Sigmoid colon (tissue), 7 donors: Measurements from ENCODE around the gene BET1L. TPM values are rescaled to one million over a fixed set of nuclear protein-coding genes. Genes with fewer than 3 reads are reported as not detected.
A peak's percentile ranks its signal among the peaks of the same experiment; 100 is the strongest.
"Not testable (repeated sequence)": the region's sequence is repeated elsewhere in the genome, so short reads cannot be mapped to it uniquely, and the experiment has no call there.

Experiments
- DNase-seq: peaks from one replicate; pipeline ENCODE4 v3.0.0-alpha.2; 2019
- H3K27ac ChIP-seq, 4 donors: fragments of 200-600 bp; sonication (generic); one replicate each; pipeline ENCODE4 v1.5.1; 2016 to 2019; ENCODE audit warnings: mild to moderate bottlenecking in 1 of 4
- H3K27me3 ChIP-seq, 3 donors: fragments of 200-600 bp; sonication (generic); one replicate each; pipeline ENCODE4 v1.5.1; 2019; ENCODE audit warnings: mild to moderate bottlenecking in 1 of 3
- H3K36me3 ChIP-seq, 4 donors: fragments of 200-600 bp; sonication (generic); one replicate each; pipeline ENCODE4 v1.5.1; 2016 to 2019
- H3K4me1 ChIP-seq, 4 donors: fragments of 200-600 bp; sonication (generic); one replicate each; pipeline ENCODE4 v1.5.1; 2017 to 2019
- H3K4me3 ChIP-seq, 4 donors: fragments of 200-600 bp; sonication (generic); one replicate each; pipeline ENCODE4 v1.5.1; 2017 to 2019; ENCODE audit warnings: mild to moderate bottlenecking in 2 of 4, moderate library complexity in 1 of 4
- H3K9me3 ChIP-seq, 4 donors: fragments of 200-600 bp in 3 of 4; sonication (generic) in 3 of 4; one replicate each; pipeline versions ENCODE4 v1.5.1 to v1.6.1; 2013 to 2019
- EP300 ChIP-seq, 4 donors: sonication (generic); formaldehyde crosslinking; IDR thresholded peaks; one replicate each; pipeline ENCODE4 v1.6.1; 2017; ENCODE audit warnings: antibody characterized with exemption in 4 of 4
- POLR2A ChIP-seq, 2 donors: fragments of 450-650 bp; IDR thresholded peaks; one replicate each; pipeline ENCODE4 v1.6.1; 2016; ENCODE audit warnings: antibody characterized with exemption in 2 of 2, mild to moderate bottlenecking in 2 of 2, moderate library complexity in 2 of 2
- POLR2AphosphoS5 ChIP-seq, 4 donors: sonication (generic); formaldehyde crosslinking; IDR thresholded peaks; one replicate each; pipeline ENCODE4 v1.6.1; 2017; ENCODE audit warnings: antibody characterized with exemption in 4 of 4
- WGBS, 2 donors: extraction: QIAGEN DNeasy Blood & Tissue Kit; methylation state at CpG; one replicate each; pipeline ENCODE4 v1.1.7; 2013; 5-methylcytosine and 5-hydroxymethylcytosine counted together
- intact Hi-C: fragments of 100-400 bp; cut with DNase I; formaldehyde crosslinking; loops from one replicate; pipeline ENCODE4 v1.15.1; 2023
- polyA plus RNA-seq, 3 donors: library from polyadenylated mRNA; stranded (reverse); fragments of 200-250 nt; gene quantifications; one replicate each; pipeline ENCODE4 v1.2.3, GENCODE V29; 2013
- total RNA-seq, 4 donors: library from RNA; depleted of rRNA; stranded (reverse); fragments of >200 nt; gene quantifications; one replicate each; pipeline ENCODE4 v1.1.0, GENCODE V29; 2016
- TF ChIP-seq, protein P1 (sequence below), 4 experiments: fragments of 450-650 bp in 3 of 4; fragments of 200-600 bp in 1 of 4; IDR thresholded peaks; one replicate each; pipeline ENCODE4 v1.5.1; 2016 to 2019; ENCODE audit warnings: antibody characterized with exemption in 4 of 4, mild to moderate bottlenecking in 3 of 4, moderate library complexity in 2 of 4
- donor health status: healthy with polysubstance abuse.
- donor health status: Bipolar disorder and iron deficiency.
- donor health status: healthy.

The BET1L gene
- total and polyA plus RNA-seq, 7 donors = 22.8 to 48.1 (median 29.6) TPM

DNA sequence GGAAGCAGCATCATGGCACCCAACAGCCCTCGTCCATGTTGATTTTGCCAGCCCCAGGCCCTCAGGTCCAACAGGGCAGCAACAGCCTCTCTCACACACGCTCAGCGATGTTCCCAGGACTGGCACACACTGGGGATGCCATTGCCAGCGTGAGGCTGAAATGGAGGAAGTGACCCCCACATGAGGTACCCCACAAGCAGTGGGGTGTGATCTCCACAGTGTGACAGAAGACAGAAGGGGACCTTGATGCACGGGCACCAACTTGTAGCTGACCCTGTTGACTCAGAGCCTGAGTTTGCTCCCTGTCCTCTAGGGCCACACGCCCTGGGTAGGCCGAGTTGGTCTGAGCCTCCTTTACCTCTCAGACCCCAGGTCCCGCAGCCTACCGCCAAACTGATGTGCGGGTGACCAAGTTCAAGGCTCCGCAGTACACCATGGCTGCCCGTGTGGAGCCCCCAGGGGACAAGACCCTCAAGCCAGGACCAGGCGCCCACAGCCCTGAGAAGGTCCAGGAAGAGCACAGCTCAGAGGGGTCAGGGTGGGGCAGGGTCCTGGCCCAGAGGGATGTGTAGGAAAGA lies 8.1 kb downstream of the BET1L start:
- WGBS, 2 donors = 88 to 89% methylated on average over 13 of the region's 13 CpGs
- H3K4me1 ChIP-seq = peaks cover 0 to 11% (median 4%) of the 10 kb centered on the region in 4 donors
- H3K27ac ChIP-seq = no peak overlapping the region
- H3K27me3 ChIP-seq = no peaks in the 10 kb centered on the region
- intact Hi-C loops = no loop called here
- no peak overlapping the region for H3K4me3 ChIP-seq
- DNase-seq = peak; percentile 56
- H3K36me3 ChIP-seq = peaks cover 10 to 35% (median 19%) of the 10 kb centered on the region in 4 donors
- H3K9me3 ChIP-seq = no peaks in the 10 kb centered on the region
- TF ChIP-seq, protein P1, sequence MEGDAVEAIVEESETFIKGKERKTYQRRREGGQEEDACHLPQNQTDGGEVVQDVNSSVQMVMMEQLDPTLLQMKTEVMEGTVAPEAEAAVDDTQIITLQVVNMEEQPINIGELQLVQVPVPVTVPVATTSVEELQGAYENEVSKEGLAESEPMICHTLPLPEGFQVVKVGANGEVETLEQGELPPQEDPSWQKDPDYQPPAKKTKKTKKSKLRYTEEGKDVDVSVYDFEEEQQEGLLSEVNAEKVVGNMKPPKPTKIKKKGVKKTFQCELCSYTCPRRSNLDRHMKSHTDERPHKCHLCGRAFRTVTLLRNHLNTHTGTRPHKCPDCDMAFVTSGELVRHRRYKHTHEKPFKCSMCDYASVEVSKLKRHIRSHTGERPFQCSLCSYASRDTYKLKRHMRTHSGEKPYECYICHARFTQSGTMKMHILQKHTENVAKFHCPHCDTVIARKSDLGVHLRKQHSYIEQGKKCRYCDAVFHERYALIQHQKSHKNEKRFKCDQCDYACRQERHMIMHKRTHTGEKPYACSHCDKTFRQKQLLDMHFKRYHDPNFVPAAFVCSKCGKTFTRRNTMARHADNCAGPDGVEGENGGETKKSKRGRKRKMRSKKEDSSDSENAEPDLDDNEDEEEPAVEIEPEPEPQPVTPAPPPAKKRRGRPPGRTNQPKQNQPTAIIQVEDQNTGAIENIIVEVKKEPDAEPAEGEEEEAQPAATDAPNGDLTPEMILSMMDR (IDR thresholded peaks at IDR 0.05) = no peak
- TF ChIP-seq POLR2AphosphoS5 (IDR thresholded peaks at IDR 0.05) (no peak), POLR2A (IDR thresholded peaks at IDR 0.05) (no peak)

DNA sequence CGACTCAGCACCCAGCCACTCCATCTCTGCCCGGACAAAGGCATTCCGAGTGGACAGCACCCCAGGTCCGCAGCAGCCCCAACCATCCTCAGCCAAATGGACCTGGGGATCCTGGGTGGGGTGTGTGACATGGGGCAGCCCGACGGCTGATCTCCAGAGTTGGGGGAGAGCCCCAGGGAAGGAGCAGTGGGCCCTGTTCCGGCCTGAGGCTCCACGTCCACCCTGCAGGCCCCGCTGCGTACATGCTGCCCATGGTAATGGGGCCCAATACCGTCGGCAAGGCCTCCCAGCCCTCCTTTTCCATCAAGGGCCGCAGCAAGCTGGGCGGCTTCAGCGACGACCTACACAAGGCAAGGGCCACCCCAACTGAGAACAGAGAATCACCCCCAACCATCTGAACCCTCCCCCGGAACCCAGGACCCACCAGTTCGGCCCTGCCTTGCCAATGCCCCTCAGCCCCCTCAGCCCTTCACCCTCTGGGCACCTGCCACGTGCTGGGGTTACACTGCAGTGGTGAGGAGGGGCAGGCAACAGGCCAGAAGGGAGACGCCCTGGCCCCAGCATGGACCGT lies 8.9 kb downstream of the BET1L start:
- no peaks in the 10 kb centered on the region for H3K27me3 ChIP-seq
- H3K4me1 ChIP-seq = peaks cover 0 to 6% (median 0%) of the 10 kb centered on the region in 4 donors
- WGBS, 2 donors = 90% methylated on average over 21 of the region's 21 CpGs
- no peak overlapping the region for H3K27ac ChIP-seq
- H3K4me3 ChIP-seq = no peak overlapping the region
- intact Hi-C loops = no loop called here
- DNase-seq = peak; percentile 63
- H3K36me3 ChIP-seq = peaks cover 8 to 27% (median 15%) of the 10 kb centered on the region in 4 donors
- no peak for TF ChIP-seq POLR2A (IDR thresholded peaks at IDR 0.05)
- TF ChIP-seq EP300 (IDR thresholded peaks at IDR 0.05) = no peak
- TF ChIP-seq, protein P1 (IDR thresholded peaks at IDR 0.05) = no peak
- no peak for TF ChIP-seq POLR2AphosphoS5 (IDR thresholded peaks at IDR 0.05)
- no peaks in the 10 kb centered on the region for H3K9me3 ChIP-seq

DNA sequence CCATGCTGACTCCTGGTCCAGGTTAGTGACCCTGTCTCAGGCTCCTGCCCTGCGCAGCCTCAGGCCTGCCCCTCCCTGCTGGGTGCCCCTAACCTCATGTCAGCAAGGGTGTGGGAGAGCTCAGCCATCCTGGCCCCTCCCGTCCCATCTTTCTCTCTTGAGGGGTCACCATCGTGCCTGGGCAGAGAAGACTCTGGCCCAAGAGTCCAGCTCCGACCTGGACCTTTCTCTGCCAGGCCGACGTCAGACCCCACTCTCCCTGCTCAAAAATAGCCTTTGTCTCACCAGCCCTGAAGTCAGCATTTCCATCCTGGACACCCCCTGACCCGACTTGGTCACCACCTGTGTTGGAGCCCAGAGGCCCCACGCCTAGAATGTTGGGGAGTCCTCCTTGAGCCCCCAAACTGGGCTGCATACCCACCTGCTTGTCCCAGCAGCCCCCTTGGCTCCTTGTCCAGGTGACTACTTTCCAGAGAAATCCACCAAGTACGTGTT lies 9.4 kb downstream of the BET1L start:
- intact Hi-C loops = no loop called here
- H3K4me3 ChIP-seq = no peak overlapping the region
- 85 to 89% methylated on average over 9 of the region's 9 CpGs for WGBS, 2 donors
- TF ChIP-seq, protein P1 (IDR thresholded peaks at IDR 0.05) = no peak
- no peak for TF ChIP-seq POLR2A (IDR thresholded peaks at IDR 0.05)
- TF ChIP-seq POLR2AphosphoS5 (IDR thresholded peaks at IDR 0.05) = no peak
- TF ChIP-seq EP300 (IDR thresholded peaks at IDR 0.05) = no peak
- peak; percentile 63 for DNase-seq
- no peaks in the 10 kb centered on the region for H3K9me3 ChIP-seq
- H3K4me1 ChIP-seq = peaks cover 0 to under 1% (median 0%) of the 10 kb centered on the region in 4 donors
- no peaks in the 10 kb centered on the region for H3K27me3 ChIP-seq
- peaks cover 8 to 22% (median 11%) of the 10 kb centered on the region in 4 donors for H3K36me3 ChIP-seq
- no peak overlapping the region for H3K27ac ChIP-seq

DNA sequence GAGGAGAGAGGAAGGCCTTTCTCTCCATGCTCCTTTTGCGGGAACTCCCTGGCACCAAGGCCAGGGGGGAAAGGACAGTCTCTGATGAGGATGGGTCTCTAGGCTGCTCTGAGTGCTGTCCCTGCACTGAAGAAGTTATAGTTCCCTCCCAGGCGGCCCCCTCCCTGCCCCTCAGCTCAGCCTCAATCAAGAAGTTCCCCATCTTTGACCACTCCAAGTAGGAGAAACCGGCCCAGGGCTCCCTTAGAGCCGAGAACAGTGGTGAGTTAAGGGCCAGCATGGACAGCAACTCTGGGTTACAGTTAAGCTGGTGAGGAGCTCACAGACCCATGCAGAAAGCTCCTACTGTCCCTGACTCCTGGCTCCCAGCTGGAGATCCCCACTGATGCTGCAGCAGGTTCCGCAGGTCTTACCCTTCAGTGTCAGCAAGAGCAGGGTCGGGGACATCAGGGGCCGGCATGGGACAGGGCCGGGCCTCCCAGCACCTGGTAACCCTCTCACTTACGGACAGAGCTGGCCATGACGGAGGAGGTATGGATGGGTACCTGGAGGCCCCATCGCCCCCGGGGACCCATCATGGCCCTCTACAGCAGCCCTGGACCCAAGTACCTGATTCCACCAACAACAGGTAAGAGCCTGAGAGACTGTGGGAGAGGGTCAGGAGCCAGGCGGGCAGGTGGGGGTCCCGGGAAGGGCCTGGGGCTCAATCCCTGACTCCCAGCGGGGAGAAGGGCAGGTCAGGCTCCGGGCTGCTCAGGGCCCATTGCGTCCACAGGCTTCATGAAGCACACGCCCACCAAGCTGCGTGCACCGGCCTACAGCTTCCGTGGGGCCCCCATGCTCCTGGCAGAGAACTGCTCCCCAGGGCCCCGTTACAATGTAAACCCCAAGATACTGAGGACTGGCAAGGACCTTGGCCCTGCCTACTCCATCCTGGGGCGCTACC lies 10.1 kb downstream of the BET1L start:
- no peak for TF ChIP-seq POLR2A (IDR thresholded peaks at IDR 0.05)
- TF ChIP-seq EP300 (IDR thresholded peaks at IDR 0.05) = no peak
- TF ChIP-seq POLR2AphosphoS5 (IDR thresholded peaks at IDR 0.05) = no peak
- intact Hi-C loops = no loop called here
- Histone ChIP-seq H3K9me3 (no peaks in the 10 kb centered on the region), H3K27me3 (no peaks in the 10 kb centered on the region), H3K4me3 (no peak overlapping the region), H3K27ac (no peak overlapping the region), H3K36me3 (peaks cover 8 to 14% (median 10%) of the 10 kb centered on the region in 4 donors), H3K4me1 (no peaks in the 10 kb centered on the region)
- 82 to 90% methylated on average over 23 of the region's 23 CpGs for WGBS, 2 donors
- DNase-seq = peak; percentile 57

DNA sequence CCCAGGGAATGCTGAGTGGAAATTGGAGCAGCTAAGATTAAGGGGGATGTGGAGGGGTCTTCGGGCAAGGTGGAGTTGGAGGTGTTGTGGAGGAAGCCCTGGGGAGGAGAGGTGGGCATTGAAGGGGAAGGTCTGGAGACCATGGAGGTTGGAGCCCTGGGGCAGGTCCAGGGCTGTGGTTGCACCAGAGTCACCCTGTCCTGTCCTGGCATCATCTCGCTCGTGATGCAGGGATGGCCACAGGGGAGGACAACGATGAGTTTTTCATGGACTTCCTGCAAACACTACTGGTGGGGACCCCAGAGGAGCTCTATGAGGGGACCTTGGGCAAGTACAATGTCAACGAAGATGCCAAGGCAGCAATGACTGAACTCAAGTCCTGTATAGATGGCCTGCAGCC lies 13.7 kb downstream of the BET1L start:
- H3K27me3 ChIP-seq, H3K4me3 ChIP-seq, H3K4me1 ChIP-seq, H3K9me3 ChIP-seq, H3K36me3 ChIP-seq, intact Hi-C loops, DNase-seq, H3K27ac ChIP-seq: not testable (repeated sequence)
- 64 to 81% methylated on average over 5 of the region's 5 CpGs for WGBS, 2 donors

DNA sequence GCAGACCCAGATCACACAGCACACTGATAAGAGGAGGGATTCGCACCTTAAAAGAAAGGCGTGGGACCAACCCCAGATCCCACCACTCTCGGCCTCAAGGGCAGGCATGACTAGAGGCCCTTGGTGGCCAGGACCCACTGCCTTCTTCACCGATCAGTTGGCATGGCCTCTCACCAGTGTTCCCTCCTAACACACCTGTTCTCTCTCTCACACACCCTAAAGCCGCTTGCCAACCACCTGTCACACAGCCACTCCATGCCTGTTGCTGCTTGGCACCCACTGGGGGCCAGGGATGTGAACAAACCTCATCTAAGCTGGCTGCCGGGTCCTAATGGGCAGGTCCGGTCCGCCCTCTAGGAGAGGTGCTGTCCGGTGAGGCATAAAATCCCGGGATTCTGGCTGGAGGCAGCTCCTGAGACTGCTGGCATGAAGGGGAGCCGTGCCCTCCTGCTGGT lies 14.5 kb downstream of the BET1L start, which contains the start of gene SCGB1C1:
Gene SCGB1C1 (plus strand): TSS at position 405 of the 455 bp plus-strand sequence. CDS start 22 bp downstream, at position 427.
- WGBS, 2 donors = 70 to 88% methylated on average over 6 to 8 of the region's 11 CpGs

More for the DNA sequence above, 14.5 kb downstream of the BET1L start, which contains the start of gene SCGB1C1:
- H3K27me3 ChIP-seq, H3K9me3 ChIP-seq, H3K4me3 ChIP-seq, H3K36me3 ChIP-seq, intact Hi-C loops, DNase-seq, H3K27ac ChIP-seq, H3K4me1 ChIP-seq: not testable (repeated sequence)
